KG1 (cell line): Measurements from ENCODE around the gene CIITA.

ENCODE experiments used
- DNase-seq: peaks from one replicate; lab custom pipeline; 2025; lab: John Stamatoyannopoulos, UW

The CIITA gene

GRCh38 chr16:10978871-10979446 is 102.0 kb downstream of the CIITA start:
- no peak for DNase-seq

- DNase-seq, result no peak
Measured at GRCh38 chr16:10979717-10980601, 103.0 kb downstream of the CIITA start.

GRCh38 chr16:10980813-10981212 is 103.8 kb downstream of the CIITA start:
- no peak for DNase-seq

- no peak for DNase-seq
Measured at GRCh38 chr16:10981697-10982216, 104.8 kb downstream of the CIITA start.

GRCh38 chr16:10982465-10983150 is 105.6 kb downstream of the CIITA start:
- no peak for DNase-seq

GRCh38 chr16:10983159-10983558 is 106.2 kb downstream of the CIITA start:
- DNase-seq, result no peak

- DNase-seq, result no peak
Measured at GRCh38 chr16:10984509-10984908, 107.5 kb downstream of the CIITA start.
